CD4-positive, alpha-beta T cell treated with Interleukin-4 for 4 hours (primary cell): ENCODE measurements around the gene TNK1.

ENCODE experiments used
- DNase-seq: peaks from one replicate; pipeline ENCODE4 v3.0.0-alpha.2; 2020

TNK1 gene

GRCh38 chr17:7392696-7393612 lies 12.1 kb downstream of the TNK1 start:
- DNase-seq = no peak

DNA sequence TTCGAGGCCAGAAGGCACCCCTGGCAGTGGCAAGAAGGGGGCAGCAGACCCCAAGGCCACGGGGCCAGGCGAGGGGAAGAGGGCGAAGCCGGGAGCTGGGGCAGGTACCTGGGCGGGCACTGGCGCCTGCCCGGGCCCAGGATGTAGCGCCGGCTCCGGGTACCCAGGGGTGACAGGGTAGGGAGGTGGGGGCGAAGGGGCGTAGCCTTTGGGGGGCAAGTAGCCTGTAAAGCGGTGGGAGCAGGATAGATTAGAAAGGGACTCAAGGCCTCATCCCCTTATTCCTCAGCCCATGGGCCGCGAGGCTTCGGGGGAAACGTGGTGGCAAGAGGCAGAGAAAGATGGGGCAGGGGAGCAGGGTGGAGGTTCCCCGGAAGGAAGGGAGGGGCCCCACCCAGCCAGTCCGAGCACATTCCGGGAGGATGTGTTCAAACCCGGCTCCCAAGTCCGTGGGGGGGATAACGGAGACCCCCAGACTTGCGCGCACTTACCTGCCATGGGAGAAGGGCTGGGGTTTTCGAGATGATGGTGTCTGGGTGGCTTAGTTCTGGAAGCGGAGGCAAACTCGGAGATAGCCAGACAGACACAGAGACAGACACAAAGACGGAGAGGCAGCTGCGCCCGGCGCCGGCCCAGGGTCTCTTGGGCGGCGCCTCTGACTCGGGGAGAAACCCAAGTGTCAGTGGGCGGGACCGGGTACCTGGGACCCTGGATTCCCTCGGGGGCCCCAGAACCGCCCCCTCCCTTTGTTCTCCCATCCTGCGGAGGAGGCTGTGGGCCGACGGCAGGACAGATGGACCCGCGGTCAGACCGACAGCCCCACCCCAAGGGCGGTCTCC lies 12.9 kb downstream of the TNK1 start:
- DNase-seq = peak; percentile 66

DNA sequence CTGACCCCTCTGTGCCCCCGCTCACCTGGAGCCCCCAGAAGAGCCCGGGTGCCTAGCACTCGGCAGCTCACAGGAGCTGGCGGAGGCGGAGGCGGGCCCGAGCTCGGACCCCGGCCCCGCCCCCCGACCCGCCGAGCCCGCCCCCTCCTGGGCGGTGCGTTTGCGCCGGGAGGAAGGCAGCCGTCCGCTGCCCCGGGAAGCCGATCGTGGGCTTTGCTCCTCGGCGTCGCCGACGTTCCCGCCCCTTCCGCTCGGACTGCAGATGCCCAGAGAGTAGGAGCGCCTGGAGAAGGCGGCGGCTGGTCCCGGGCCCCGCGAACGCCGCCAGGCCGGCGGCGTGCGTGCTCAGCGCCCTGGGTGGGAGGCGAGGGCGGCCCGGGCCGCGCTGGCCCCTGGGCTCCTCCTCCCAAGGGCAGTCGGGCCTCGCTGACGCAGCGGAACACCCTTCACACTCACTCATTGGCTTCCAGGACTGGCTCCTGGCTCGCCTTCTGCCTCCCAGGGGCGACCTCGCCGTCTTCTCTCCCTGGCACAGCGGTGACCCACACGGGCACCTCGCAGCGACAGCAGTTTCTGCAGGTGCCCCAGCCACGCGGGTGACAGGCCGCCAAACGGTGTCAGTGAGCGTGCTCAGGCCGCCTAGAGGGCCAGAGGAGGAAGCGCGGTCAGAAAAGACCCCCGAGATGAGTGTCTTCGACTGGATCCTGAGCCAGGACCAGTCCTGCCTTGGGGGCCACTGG lies 13.7 kb downstream of the TNK1 start, which contains the start of gene PLSCR3:
Gene PLSCR3, minus strand, starts transcription at position 74 of the 740 bp plus-strand sequence. CDS start 415 bp downstream, outside the sequence.
- peak; percentile 62 for DNase-seq

DNA sequence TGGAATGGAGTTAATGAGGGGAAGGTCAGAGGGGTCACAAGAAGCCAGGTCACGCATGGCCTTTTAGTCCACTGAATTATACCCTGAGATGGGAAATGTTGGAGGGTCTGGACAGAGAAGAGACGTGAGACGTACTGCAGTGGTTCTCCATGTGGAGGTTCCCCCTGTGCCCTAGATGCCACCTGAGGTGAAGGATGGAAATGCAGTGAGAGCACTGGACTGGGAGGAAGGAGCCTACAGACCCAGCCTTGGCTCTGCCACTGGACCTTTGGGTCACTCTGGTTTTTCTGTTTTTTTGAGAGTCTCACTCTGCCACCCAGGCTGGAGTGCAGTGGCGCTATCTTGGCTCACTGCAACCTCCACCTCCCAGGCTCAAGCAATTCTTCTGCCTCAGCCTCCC lies 15.3 kb downstream of the TNK1 start:
- DNase-seq = no peak

DNA sequence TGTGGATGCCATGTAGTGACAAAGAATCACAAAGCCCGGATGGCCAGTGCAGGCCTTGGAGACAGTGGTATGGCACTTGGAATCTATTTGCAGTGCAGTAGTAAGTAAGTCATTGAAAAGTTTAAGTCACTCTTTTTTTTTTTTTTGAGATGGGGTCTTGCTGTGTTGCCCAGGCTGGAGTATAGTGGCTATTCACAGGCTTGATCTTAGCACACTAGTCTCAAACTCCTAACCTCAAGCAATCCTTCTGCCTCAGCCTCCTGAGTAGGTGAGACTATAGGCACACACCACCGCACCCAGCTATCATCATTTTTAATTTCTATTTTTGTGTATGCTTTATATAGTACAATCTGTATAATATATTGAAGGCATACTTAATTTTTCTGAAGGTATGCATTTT lies 17.7 kb downstream of the TNK1 start:
- no peak for DNase-seq

GRCh38 chr17:7403043-7403726 lies 22.3 kb downstream of the TNK1 start:
- no peak for DNase-seq

DNA sequence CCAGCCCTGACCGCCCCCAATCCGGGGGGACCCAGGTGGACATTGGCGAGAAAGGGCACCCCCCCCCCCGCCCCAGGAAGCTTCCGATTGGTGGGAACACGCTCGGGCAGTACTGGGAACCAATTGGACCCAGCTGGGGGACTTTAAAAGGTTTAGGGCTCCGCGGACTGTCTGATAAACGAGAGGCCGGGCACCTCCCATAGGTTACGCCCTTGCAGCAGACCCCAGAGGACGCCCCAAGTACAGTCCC lies 22.8 kb downstream of the TNK1 start:
- no peak for DNase-seq

- DNase-seq = peak; percentile 97
Measured at GRCh38 chr17:7403977-7404736, 23.3 kb downstream of the TNK1 start, which contains the start of gene TMEM256. TSS of gene TMEM256 (minus strand) at chr17:7404097. CDS start at chr17:7404084, 13 bp downstream.

DNA sequence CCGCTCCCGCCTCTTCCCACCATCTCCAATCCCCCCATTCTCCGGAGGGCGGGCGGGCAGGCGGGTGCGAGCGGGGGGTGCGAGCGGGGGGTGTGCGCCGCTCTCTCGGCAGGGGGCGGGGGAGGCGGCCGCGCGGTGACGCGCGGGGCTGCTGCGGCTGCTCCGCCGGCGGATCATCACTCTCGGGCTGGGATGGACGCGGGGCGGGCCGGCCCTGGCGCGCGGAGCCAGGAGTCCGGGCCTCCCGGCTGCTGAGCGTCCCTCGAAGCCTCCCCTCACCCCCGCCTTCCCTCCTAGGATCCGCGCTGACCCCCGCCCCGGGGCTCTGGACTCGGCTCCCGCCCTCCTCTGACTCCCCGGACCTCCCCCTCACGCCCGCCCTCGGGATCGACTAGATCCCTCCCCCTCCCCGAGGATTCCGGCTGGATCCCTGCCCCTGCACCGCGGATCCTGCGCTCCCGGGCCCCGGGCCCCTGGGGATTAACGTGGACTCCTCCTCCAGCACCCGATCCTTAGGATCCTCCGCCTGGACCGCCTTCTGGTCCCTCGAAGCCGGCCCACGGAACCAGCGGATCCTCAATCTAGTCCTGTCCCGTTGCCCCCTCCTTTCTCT lies 24.0 kb downstream of the TNK1 start:
- DNase-seq = peak; percentile 64

DNA sequence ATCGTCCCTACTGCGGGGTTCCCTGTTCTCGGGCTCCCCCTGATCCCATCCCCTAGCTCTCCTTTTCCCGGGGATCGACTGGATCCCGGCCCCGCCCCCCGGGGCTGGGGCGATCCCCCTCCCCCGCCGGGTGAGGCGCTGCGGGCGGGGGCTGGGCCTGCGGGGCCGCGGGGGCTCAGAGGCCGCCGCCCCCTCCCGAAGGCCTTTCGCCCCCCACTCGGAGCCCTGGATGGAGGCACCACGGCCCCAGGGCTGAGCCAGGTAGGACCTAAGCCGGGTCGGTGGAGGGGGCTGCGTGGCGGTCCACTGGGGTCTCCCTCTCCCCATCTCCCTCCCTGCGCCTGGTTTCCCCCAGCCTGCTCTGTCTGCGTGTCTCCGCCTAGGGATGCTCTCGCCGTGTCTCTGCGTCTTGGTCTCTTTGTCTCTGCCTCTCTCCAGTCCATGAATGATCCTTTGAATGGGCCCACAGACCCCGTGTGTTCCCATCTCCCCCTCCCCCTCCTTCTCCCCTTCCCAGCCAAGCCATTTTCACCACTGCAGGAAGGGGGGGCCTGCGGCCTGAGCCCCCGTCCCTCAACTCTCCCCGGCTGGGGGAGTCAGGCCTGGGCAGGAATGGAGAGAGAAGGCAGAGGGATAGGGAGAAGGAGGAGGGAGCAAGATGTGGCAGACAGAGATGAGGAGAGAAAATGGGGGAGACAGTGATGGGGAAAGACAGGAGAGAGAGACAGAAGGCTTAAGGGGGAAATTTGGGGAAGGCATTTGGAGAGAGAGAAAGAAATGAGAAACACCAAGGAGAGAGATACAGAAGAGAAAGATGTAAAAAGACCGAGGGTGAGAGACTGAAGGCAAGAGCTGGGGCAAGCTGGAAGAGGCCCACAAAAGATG lies 24.7 kb downstream of the TNK1 start:
- DNase-seq = no peak

DNA sequence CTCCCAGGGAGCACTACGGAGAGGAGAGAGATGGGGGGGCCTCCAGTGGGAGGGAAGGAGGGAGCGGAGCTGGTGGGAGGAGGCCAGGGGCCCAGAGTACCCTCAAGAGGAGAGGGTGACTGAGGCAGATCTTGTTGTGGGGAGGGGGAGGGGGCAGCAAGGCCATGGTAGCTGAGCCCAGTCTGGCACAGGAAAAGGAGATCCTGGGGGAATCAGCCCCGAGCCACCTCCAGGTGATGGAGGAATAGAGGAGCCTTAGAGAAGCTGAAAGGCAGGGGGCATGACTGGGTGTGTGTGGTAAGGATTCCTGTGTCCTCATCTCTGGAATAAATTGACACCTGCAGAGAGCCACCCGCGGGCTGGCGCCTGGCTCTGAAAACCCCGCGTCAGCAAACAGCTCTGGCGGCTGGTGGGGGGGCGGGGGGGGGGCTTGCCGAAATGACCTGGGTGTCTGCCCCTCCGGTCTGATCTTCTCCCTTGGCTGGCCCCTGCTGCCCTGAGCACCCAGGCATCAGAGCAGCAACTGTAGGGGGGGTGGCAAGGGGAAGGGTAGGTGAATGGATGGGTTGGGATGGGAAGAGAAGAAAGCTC lies 25.4 kb downstream of the TNK1 start:
- no peak for DNase-seq

GRCh38 chr17:7407082-7407481 lies 26.2 kb downstream of the TNK1 start:
- no peak for DNase-seq

GRCh38 chr17:7407485-7408251 lies 26.8 kb downstream of the TNK1 start, which contains the start of gene NLGN2:
TSS of gene NLGN2 (plus strand) at chr17:7407845. CDS start at chr17:7408256, 411 bp downstream.
- DNase-seq = no peak

DNA sequence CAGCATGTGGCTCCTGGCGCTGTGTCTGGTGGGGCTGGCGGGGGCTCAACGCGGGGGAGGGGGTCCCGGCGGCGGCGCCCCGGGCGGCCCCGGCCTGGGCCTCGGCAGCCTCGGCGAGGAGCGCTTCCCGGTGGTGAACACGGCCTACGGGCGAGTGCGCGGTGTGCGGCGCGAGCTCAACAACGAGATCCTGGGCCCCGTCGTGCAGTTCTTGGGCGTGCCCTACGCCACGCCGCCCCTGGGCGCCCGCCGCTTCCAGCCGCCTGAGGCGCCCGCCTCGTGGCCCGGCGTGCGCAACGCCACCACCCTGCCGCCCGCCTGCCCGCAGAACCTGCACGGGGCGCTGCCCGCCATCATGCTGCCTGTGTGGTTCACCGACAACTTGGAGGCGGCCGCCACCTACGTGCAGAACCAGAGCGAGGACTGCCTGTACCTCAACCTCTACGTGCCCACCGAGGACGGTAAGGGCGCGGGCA lies 27.4 kb downstream of the TNK1 start:
- DNase-seq = peak; percentile 10

- no peak for DNase-seq
Measured at GRCh38 chr17:7408863-7409262, 28.0 kb downstream of the TNK1 start.

- no peak for DNase-seq
Measured at GRCh38 chr17:7409716-7410115, 28.8 kb downstream of the TNK1 start.

- DNase-seq = no peak
Measured at GRCh38 chr17:7410634-7411426, 29.9 kb downstream of the TNK1 start.

DNA sequence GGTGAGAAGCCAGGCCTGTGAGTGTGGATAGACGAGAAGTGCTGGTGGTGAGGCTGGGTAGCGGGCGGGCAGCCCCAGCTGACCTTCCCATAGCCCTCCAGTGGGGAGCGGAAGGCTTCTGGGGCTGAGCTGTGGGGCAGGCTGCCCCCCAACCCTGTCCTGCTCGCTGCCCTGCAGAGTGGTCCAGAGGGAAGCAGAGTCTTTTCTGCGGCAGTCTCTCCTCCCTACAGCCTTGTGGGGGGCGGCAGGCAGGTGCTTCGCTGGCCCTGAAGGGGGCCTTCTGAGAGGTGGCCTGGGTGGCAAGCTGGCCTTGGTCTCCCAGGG lies 30.5 kb downstream of the TNK1 start:
- no peak for DNase-seq
